ENCODE measurements around the gene GBX1.

DNA sequence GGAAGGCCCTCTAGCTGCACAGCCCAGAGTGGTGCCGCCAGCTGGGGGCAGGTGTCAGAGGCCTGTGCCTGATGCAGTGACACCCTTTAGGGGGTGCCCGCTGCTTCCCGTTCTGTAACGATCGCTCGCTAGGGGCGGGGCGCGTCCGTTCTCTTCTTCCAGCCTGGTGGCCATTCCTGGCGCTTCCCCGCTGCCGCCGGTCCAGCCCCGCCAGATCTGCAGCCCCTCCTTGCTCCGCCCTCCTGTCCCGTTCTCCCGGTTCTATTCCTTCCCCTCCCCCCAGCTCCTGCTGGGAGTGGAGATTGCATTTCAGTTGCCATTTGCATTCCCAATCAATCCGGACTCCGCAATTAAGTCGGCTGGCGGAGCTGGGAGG, 42.0 kb downstream of the GBX1 start:
- TF ChIP-seq, protein P1, sequence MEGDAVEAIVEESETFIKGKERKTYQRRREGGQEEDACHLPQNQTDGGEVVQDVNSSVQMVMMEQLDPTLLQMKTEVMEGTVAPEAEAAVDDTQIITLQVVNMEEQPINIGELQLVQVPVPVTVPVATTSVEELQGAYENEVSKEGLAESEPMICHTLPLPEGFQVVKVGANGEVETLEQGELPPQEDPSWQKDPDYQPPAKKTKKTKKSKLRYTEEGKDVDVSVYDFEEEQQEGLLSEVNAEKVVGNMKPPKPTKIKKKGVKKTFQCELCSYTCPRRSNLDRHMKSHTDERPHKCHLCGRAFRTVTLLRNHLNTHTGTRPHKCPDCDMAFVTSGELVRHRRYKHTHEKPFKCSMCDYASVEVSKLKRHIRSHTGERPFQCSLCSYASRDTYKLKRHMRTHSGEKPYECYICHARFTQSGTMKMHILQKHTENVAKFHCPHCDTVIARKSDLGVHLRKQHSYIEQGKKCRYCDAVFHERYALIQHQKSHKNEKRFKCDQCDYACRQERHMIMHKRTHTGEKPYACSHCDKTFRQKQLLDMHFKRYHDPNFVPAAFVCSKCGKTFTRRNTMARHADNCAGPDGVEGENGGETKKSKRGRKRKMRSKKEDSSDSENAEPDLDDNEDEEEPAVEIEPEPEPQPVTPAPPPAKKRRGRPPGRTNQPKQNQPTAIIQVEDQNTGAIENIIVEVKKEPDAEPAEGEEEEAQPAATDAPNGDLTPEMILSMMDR (IDR thresholded peaks at IDR 0.05), result no peak
- TF ChIP-seq POLR2AphosphoS5 (IDR thresholded peaks at IDR 0.05) (no peak), POLR2A (IDR thresholded peaks at IDR 0.05) (no peak)

Data from breast epithelium (tissue), 3 donors.